Measurements from ENCODE around the gene NOTCH1. TPM values are rescaled to one million over a fixed set of nuclear protein-coding genes. Genes with fewer than 3 reads are reported as not detected.

NOTCH1 gene
- total RNA-seq, 1 donor from 2014 or later, result 26.6 TPM

DNA sequence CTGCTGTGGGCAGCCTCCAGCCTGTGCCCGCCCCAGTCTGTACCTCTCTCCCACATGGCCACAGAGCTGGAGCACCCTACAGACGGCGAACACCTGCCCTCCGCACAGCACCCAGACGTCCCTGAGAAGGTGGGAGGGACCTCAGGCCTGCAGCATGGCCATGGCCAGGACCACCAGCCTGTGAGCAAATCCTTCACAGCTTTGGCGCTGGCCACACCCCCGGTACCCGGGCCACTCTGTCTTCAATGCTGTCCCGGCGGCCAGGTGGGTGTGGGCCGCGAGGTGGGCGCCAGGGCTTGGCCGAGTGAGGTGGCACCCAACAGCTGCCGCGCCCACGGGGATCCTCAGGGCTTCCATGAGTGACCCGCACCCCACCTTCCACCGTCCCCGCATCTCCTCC lies 18.7 kb downstream of the NOTCH1 start:
- intact Hi-C loops (cut with micrococcal nuclease), result no loop called here

DNA sequence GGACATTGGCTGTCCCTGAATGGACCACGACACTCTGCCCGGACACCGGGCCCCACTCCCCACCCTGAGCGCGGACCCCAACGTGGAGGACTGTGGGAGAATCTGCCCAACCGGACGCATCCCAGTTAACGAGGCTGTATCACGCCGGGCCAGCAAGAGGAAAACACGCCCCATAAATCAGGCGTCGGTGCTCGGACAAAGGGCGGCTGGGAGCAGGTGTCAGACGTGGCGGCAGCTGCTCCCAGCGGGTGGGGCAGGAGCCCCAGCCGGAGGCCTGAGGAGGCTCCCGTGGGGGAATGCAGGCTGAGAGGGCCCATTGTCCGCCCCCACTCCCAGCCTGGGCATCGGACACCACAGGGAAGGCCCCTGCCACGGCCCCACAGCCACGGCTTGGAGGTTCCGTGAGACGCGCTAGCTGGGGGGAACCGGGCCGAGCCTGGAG lies 19.2 kb downstream of the NOTCH1 start:
- Mint-ChIP-seq H3K27me3 (no peaks in the 10 kb centered on the region), H3K4me1 (peaks cover 32% of the 10 kb centered on the region), H3K9me3 (no peaks in the 10 kb centered on the region), H3K36me3 (ENCODE audit: low read depth) (peaks cover 11% of the 10 kb centered on the region), H3K27ac (no peak overlapping the region), H3K4me3 (no peak overlapping the region)
- no peak for TF ChIP-seq CTCF (IDR thresholded peaks at IDR 0.05)
- CTCF ChIA-PET, result no interaction called here
- ATAC-seq (ENCODE audit: low read depth) (no peak), DNase-seq (no peak)
- intact Hi-C loops (cut with micrococcal nuclease), result no loop called here
- POLR2A ChIA-PET, result no interaction called here

More for the DNA sequence above, 18.7 kb downstream of the NOTCH1 start:
- H3K4me1 Mint-ChIP-seq, result peaks cover 34% of the 10 kb centered on the region
- ChIA-PET POLR2A (no interaction called here), CTCF (no interaction called here)
- no peak for TF ChIP-seq CTCF (IDR thresholded peaks at IDR 0.05)
- ATAC-seq (ENCODE audit: low read depth) (no peak), DNase-seq (no peak)
- H3K27ac Mint-ChIP-seq, result no peak overlapping the region
- H3K36me3 Mint-ChIP-seq (ENCODE audit: low read depth), result peaks cover 9% of the 10 kb centered on the region
- H3K27me3 Mint-ChIP-seq, result no peaks in the 10 kb centered on the region
- no peaks in the 10 kb centered on the region for H3K9me3 Mint-ChIP-seq
- no peak overlapping the region for H3K4me3 Mint-ChIP-seq

GRCh38 chr9:136525841-136526499 lies 19.9 kb downstream of the NOTCH1 start:
- Mint-ChIP-seq H3K36me3 (ENCODE audit: low read depth) (peaks cover 11% of the 10 kb centered on the region), H3K27me3 (no peaks in the 10 kb centered on the region), H3K9me3 (no peaks in the 10 kb centered on the region), H3K4me3 (no peak overlapping the region), H3K4me1 (peaks cover 28% of the 10 kb centered on the region), H3K27ac (no peak overlapping the region)
- DNase-seq (no peak), ATAC-seq (ENCODE audit: low read depth) (no peak)
- ChIA-PET CTCF (no interaction called here), POLR2A (no interaction called here)
- TF ChIP-seq CTCF (IDR thresholded peaks at IDR 0.05), result no peak
- intact Hi-C loops (cut with micrococcal nuclease), result no loop called here

- POLR2A ChIA-PET, result no interaction called here
These were observed 20.6 kb downstream of the NOTCH1 start for GRCh38 chr9:136525207-136525606.

More at GRCh38 chr9:136525207-136525606, 20.6 kb downstream of the NOTCH1 start:
- ATAC-seq (ENCODE audit: low read depth) (no peak), DNase-seq (no peak)
- peaks cover 21% of the 10 kb centered on the region for H3K4me1 Mint-ChIP-seq
- TF ChIP-seq CTCF (IDR thresholded peaks at IDR 0.05), result no peak
- CTCF ChIA-PET, result no interaction called here
- intact Hi-C loops (cut with micrococcal nuclease), result no loop called here
- H3K9me3 Mint-ChIP-seq, result no peaks in the 10 kb centered on the region
- H3K36me3 Mint-ChIP-seq (ENCODE audit: low read depth), result peaks cover 13% of the 10 kb centered on the region
- no peak overlapping the region for H3K4me3 Mint-ChIP-seq
- no peak overlapping the region for H3K27ac Mint-ChIP-seq
- no peaks in the 10 kb centered on the region for H3K27me3 Mint-ChIP-seq

Measured in activated B cell treated with CpG ODN at 0.5 μM for 24 hours (primary cell).